T-helper 2 cell treated with Interferon-gamma antibody and Interleukin-4, amounts not matched to agents 100 ng/mL and 5 ng/mL, for 36 hours (primary cell): ENCODE measurements around the gene CENPF. TPM values are rescaled to one million over a fixed set of nuclear protein-coding genes. Genes with fewer than 3 reads are reported as not detected.
"Not testable (repeated sequence)": the region's sequence is repeated elsewhere in the genome, so short reads cannot be mapped to it uniquely, and the experiment has no call there.

Experiments
- intact Hi-C: fragments of 100-400 bp; cut with micrococcal nuclease; formaldehyde crosslinking; loops from one replicate; pipeline ENCODE4 v1.15.1; 2023
- total RNA-seq: library from RNA; stranded (reverse); gene quantifications from 2 replicates; pipeline ENCODE4 v1.2.3, GENCODE V29; 2022

The CENPF gene
- total RNA-seq, 1 donor from 2014 or later = 117 TPM

DNA sequence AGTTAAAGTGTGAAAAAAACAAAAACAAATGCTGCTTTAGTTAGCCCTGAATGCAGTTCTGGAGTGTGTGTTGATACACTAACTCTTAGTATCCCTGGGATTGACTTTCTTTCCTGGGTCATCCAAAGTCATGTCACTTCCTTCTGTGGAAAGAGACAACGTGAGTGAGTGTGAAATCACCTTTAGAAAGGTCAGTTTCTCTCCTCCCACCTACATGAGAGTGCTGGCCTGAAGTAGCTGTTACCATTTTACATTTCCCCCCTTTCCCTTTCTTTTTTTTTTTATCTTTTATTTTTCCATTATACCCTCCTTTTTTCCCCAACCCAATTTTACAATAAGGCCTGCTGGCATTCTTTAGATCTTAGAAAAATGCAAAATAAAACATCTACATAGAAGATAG is 55.2 kb downstream of the CENPF start:
- intact Hi-C loops = no loop called here

DNA sequence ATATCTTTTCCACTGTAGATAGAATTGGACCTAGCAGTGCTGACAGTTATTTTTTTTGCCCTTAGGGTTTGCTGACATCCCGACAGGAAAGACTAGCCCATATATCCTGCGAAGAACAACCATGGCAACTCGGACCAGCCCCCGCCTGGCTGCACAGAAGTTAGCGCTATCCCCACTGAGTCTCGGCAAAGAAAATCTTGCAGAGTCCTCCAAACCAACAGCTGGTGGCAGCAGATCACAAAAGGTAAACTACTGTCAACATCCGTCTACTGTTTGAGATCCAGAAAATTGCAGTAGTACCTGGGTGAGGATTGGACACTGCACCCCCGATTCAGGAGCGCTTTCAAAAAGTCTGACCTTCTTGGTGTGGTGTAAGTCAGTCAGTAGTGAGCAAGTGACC is 55.8 kb downstream of the CENPF start:
- intact Hi-C loops = no loop called here

DNA sequence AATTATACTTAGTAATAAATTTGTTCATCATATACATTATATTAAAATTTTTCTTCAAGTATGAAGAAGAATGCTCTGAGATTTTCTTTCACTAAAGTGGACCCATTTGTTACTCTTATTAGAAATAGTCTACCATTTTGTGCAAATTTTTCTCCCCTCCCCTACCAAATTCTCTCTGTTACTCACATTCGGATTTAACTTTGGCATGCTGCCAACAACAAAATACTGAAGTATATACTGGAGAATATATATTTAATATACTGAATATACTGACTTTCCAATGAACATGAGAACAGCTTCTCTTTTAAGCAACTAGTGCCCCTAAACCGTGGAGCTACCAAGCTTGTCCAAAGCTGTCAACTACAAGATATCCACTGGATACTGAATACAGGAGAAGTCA is 57.2 kb downstream of the CENPF start:
- intact Hi-C loops = no loop called here

DNA sequence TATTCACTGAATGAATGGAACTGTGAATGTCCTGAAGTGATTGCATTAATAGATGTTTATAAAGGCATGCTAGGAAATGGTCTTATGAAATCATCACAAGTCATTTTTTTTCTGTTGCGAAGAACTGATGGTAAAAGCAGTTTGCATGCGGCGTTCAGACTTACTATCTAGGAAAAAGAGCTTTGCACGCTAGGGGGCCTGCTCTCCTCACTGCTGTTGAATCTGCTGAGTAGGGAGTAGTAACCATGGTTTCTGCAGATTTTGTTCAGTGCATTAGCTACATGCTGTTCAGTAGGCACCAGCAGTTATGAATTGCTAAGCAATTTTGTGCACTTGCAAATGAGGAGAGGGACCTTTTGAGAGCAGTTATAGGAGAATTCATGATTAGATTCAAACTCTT is 57.9 kb downstream of the CENPF start:
- intact Hi-C loops = no loop called here

DNA sequence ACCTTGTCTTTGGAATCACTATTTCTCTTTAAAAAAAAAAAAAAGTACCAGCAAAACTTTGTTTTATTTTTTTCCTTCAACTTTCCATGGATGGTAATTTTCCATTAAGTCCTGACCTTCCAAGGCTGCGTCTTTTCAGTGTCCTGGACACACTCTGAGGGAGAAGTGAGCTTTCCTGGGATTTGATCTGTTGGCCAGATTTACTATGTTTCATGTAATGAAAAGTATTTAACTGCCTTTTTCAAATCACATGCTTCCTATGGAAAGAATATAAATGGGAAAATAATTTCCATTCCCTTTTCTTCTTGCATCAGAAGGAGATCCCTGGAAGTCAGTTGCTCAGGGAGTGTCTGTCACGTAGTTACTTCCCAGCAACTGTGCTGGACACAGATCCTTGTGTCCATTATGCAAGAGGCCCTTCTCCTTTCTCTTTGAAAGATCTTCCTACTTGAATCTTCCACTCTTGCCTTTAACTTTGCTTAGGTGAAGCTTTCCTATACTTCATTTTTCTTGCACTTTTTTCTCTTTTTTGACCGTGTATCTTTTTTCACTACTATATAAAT is 59.3 kb downstream of the CENPF start:
- intact Hi-C loops = no loop called here

DNA sequence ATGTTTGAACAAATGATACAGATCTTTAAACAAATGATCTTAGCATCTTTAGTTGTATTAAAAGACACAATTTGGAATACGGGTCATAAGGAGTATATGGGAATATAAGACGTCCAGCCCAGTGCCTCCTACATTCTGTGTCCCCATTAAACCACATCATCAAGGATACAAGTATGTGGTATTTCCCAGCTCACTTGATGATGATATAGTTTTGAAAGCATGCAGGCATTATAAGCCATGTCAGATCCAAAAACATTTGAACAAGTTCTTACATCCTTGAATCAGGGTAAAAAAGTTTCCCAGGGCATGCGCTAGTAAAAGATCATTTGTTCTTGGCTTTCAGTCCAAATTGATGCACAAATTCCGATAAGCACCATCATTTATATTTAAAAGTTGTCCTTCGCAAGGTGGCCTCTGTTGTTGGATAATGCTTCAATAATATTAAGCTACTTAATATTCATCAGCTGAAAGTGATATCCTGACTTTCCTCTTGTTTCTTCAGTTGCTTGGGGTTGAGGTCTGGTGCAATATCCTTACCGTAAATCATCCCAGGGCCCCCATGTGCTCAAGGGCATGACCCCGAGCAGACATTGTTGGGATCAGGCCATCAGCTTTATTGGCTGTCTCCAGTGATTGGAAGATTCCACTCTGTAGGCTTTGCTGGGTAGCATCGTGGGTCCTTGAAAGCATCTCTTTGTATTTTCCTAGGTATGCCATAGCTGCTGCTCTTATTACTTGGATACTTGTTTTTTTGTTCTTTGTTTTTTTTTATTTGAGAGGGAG is 61.8 kb downstream of the CENPF start:
- intact Hi-C loops = no loop called here

DNA sequence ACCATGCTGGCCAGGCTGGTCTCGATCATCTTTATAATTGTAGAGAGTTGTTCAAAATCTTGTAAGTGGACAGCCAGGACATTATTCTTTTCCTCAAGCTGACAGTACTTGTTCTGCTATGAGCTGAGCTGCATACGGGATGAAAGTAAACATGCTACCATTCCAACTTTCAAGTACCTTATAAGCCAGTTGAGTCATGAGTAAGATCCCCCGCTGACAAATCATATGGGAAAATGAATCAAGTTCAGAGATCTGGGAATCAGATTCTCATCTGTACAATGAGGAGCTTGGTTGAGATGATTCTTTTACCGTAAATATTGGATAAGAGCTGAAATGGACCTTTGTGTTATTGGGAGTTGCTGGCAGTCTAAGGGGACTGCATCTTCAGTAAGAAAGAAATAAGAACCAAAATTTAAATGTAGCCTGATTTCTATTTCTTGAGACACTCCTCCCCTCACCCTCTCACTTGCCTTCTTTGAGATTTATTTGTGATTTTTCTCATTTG is 62.7 kb downstream of the CENPF start:
- intact Hi-C loops = no loop called here

DNA sequence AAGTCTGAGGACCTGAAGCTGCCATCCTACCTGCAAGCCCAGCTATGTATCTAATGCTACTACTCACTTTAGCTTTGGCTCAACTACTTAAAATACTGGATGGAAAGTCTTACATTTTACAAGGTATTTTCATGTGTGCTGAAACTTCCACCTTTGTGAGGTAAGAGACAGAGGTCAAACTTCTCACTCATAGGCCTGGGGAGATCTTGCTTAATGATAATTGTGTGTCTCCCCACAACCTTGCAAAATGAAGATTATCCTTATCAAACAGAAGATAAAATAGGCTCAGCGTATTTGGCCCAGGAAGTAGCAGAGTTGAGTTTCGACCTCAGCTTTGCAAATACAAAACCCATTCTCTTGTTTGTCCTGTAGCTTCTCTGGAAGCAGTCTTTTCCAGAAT is 63.7 kb downstream of the CENPF start:
- intact Hi-C loops = no loop called here

DNA sequence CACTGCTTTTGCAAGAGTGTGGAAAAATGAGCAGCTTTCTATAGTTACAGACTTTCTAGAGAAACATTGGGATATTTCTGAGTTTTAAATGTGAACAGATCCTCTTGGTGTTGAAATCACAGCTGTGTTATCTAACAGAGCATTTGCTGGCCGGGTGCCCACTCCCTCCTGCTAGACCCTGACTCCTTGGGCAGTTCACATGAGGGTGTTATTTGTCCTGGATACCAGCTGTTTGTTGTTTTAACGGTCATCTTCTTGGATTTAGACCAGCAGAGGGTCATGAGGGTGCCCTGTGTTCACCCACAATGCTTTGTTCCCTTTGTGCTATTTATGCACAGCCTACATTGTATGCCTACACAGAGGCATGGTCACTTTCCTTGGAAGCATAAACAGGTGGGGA is 67.1 kb downstream of the CENPF start:
- intact Hi-C loops = no loop called here

DNA sequence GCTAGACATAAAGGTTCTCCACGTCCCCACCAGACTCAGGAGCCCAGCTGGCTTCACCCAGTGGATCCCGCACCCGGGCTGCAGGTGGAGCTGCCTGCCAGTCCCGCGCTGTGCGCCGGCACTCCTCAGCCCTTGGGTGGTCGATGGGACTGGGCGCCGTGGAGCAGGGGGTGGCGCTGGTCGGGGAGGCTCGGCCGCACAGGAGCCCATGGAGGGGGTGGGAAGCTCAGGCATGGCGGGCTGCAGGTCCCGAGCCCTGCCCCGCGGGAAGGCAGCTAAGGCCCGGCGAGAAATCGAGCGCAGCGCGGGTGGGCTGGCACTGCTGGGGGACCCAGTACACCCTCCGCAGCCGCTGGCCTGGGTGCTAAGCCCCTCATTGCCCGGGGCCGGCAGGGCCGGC is 70.0 kb downstream of the CENPF start:
- intact Hi-C loops = not testable (repeated sequence)

DNA sequence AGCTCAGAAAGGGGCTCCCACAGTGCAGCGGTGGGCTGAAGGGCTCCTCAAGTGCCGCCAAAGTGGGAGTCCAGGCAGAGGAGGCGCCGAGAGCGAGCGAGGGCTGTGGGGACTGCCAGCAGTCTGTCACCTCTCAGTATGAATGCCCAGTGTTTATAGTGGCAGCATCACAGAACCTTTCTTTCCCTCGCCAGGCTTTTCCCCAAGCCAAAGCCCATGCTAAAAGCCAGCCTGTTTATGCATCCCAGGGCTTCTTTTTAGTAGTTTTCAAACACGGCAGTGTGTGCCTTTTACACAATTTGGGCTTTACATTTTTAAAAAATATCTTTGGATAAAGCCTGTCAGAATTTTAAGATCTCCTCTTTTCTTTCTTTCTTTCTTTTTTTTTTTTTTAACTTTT is 70.6 kb downstream of the CENPF start:
- intact Hi-C loops = no loop called here

DNA sequence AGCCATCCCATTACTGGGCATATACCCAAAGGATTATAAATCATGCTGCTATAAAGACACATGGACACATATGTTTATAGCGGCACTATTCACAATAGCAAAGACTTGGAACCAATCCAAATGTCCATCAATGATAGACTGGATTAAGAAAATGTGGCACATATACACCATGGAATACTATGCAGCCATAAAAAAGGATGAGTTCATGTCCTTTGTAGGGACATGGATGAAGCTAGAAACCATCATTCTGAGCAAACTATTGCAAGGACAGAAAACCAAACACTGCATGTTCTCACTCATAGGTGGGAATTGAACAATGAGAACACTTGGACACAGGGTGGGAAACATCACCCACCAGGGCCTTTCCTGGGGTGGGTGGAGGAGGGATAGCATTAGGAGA is 72.5 kb downstream of the CENPF start:
- intact Hi-C loops = not testable (repeated sequence)

DNA sequence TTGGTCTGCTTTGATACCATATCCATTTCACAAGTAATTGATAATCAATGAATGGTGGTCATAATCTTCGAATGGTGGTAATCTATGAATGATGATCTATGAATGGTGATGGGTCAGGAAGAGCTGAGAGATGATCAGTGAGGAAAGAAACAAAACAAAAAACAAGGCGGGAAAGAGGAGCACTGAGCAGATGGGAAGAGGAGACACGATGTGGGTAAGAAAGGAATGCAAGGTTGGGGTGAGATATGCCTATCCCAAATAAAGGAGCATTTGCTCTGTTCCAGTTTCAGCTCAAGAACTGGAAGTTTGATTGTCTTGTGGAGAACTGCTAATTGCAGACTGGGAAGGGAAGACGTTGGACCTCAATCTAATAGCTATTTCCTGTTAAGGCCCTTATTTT is 73.8 kb downstream of the CENPF start:
- intact Hi-C loops = no loop called here

DNA sequence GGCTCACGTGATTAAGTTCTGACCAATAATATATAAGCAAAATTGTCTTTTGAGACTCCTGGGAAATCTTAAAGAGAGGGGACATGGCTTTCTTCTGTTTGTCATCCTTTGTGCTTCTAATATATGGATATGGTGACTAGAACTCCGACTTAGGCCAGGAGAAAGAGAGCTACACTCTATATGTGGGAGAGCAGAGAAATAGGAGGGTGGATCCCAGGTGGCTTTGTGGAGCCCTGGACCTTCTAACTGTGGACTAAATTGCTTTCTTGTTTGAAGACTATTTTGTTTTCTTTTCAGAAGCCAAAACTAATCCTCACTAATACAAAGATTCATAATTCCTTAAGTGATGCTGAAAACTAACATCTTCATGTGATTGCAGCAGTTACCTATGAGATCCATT is 75.0 kb downstream of the CENPF start:
- intact Hi-C loops = no loop called here

DNA sequence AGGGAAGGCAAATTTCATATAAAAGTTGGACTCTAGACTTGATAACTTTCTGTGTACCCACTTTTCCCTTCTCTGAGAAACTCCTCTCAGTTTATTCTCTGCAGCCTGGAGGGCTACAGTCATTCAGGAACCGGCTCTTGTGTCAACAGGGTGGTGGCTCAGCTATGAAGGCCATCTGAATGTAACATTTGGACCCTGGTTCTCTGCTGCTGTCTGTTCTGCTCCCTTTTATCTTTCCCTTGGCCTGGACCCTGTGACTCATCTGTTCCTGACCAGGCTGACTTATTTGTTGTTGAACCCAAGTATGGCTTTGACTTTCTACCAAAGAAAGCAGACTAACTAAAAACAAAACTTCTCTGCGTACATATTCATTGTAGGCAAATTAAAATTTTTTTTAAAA is 75.4 kb downstream of the CENPF start:
- intact Hi-C loops = no loop called here

DNA sequence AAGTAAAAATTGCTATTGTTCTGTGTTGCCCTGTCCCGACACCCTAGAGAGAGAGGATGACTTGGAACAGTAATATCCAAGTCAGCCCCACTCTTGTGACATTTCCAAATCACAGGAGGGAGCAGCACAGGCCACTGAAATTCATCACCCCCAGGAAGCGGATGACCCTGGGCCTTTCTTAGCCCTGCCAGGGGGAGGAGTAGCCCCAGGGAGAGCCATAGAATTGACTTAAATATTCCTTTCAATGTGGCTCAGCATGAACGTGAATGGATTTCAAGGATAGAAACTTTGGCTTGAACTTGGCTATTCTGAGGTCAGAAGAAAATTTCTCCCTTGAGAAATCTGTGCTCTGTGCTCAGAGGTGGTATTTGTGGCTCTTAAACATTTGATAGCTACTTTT is 80.6 kb downstream of the CENPF start:
- intact Hi-C loops = no loop called here

DNA sequence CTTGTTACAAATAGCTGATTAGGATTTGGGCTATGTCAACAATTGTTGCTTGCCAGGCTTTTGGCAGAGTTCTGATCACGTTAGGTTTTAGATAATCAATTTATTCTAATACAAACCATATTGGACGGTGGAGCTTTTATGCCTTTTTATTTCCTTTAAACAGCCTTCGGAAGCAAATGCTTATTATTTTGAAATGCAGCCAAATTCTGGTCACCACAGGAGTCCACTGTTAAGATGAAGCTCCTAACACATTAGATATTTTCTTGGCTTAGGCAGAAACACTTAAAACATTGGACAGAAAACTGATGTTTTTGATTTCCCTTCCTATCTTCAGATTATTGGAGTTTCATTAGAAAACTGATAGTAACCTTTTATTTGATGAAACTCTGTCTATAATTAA is 82.9 kb downstream of the CENPF start:
- intact Hi-C loops = no loop called here

DNA sequence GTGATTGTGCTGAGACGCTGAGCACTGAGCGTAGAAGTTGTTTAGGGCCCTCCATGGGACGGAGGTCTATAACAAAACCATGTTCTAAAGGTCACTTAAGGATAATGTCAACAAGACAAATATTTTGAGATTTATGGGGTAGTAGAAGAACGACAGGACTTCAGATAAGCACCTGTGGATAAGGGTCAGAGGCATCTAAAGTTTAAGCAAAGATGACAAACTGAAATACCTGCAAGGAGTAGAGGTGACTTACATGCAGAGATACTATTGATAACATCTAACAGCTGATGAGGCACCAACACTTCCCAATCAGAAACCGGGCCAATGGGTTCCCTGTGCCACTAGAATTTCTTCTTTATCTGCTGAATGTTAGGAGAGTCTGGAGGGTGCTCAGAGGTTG is 83.5 kb downstream of the CENPF start:
- intact Hi-C loops = no loop called here

DNA sequence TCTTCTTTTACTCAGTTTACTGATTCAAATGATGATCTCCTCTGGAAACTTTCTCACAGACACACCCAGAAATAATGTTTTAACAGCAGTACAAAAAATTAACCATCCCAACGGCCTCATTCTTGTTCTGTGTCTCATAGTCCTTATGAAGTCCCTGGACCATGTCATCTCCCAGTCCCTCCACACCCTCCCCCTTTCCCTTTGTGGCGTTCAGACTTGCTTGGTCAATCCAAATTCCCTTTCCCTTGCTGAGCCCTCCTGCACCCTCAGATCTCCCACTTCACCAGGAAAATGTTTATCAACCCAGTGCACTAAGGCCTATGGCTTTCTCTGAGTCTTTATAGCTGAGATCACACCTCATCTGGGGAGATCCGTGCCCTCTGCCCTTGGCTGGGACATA is 85.9 kb downstream of the CENPF start:
- intact Hi-C loops = no loop called here

DNA sequence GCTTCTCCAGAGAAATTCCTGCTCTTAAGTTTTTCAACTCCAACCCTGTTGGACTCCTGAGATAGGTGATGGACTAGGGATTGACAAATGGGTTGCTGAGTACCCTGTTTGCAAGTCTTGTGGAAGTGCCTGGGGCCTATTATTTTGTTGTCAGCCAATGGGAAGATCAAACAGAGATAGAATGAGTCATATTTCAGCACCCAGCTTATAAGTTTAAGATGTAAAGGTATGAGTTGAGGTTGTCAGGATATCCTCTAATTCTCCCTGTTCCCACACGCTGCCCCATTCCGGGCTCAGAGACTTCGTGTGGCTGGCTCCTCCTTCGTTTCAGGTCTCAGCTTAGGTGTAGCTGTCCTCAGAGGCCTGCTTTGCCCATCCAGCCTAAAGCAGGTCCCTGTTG is 91.8 kb downstream of the CENPF start:
- intact Hi-C loops = no loop called here

DNA sequence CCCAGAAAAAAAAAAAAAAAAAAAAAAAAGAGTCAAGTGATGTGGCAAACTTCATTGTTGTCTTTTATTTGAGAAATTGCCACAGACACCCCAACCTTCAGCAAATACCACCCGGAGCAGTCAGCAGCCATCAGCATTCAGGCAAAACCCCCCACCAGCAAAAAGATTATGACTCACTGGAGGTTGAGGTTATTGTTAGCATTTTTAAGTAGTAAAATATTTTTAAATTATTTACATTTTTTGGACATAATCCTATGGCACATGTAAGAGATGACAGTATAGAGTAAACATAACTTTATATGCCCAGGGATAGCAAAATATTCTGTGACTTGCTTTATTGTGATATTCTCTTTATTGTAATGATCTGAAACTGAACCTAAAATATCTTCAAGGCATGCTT is 95.6 kb downstream of the CENPF start:
- intact Hi-C loops = no loop called here

DNA sequence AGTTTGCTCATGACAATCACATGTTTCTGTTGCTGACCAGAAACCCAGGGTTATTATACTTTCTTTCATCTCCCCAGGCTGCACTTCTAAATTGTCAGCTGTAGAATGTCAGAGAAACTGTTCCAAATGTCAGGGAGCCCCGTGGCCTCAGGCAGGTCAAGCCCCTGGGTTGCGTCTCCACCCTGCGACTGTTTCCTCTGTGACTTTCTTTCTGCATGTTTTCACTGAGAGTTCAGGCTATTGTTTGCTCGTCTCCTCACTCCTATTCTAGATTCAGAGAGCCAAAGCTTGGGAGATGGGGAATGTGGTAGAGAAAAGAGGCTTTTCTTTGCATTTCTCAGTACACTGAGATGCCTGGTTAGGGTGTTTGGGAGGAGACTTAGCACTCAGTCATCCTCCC is 97.4 kb downstream of the CENPF start:
- intact Hi-C loops = no loop called here

DNA sequence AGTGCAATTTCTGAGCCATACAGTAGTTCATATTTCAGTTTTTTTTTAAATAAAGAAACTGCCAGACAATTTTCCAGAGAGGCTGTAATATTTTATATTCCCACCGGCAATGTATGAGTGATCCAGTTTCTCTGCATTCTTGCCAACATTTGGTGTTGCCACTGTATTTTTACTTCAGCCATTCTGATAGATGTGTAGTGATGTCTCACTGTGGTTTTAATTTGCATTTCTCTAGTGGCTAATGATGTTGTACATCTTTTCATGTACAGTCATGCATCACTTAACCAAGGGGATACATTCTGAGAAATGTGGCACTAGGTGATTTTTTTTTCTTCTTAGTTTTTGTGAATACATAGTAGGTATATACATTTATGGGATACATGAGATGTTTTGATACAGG is 99.6 kb downstream of the CENPF start:
- intact Hi-C loops = no loop called here
